HG02973 (cell line): ENCODE data around the gene ICAM2.

Experiments
- ATAC-seq: cut with Tn5 transposase; IDR thresholded peaks from one replicate; pipeline ENCODE4 v1.9.1; 2021; ENCODE audit warnings: moderate library complexity; ENCODE audit not compliant: unreplicated experiment

Gene ICAM2

GRCh38 chr17:63978272-63979200, 41.9 kb downstream of the ICAM2 start:
- no peak for ATAC-seq

GRCh38 chr17:63976702-63977101, 43.7 kb downstream of the ICAM2 start:
- ATAC-seq: no peak

- no peak for ATAC-seq
Measured at GRCh38 chr17:63975541-63976092, 44.8 kb downstream of the ICAM2 start.

- no peak for ATAC-seq
Measured at GRCh38 chr17:63974594-63975192, 45.7 kb downstream of the ICAM2 start.

- no peak for ATAC-seq
Measured at GRCh38 chr17:63973930-63974593, 46.4 kb downstream of the ICAM2 start.

GRCh38 chr17:63973247-63973646, 47.2 kb downstream of the ICAM2 start:
- ATAC-seq: no peak

GRCh38 chr17:63972796-63973195, 47.6 kb downstream of the ICAM2 start, which contains the start of gene SCN4A:
Gene SCN4A, minus strand, starts transcription at chr17:63972918. Its CDS starts 77 bp downstream, at chr17:63972841.
- ATAC-seq: no peak

- no peak for ATAC-seq
Measured at GRCh38 chr17:63969278-63969677, 51.2 kb downstream of the ICAM2 start.

GRCh38 chr17:63967953-63968352, 52.5 kb downstream of the ICAM2 start:
- no peak for ATAC-seq

GRCh38 chr17:63966646-63967264, 53.7 kb downstream of the ICAM2 start:
- no peak for ATAC-seq

- no peak for ATAC-seq
Measured at GRCh38 chr17:63963123-63963522, 57.3 kb downstream of the ICAM2 start.

- ATAC-seq: no peak
Measured at GRCh38 chr17:63962298-63962744, 58.1 kb downstream of the ICAM2 start.

GRCh38 chr17:63961355-63962212, 58.8 kb downstream of the ICAM2 start:
- ATAC-seq: no peak

- ATAC-seq: no peak
Measured at GRCh38 chr17:63960430-63960829, 60.0 kb downstream of the ICAM2 start.

GRCh38 chr17:63960006-63960405, 60.4 kb downstream of the ICAM2 start:
- no peak for ATAC-seq

- no peak for ATAC-seq
Measured at GRCh38 chr17:63956296-63956920, 64.0 kb downstream of the ICAM2 start.

GRCh38 chr17:63955791-63956190, 64.6 kb downstream of the ICAM2 start:
- ATAC-seq: no peak

- ATAC-seq: no peak
Measured at GRCh38 chr17:63955232-63955631, 65.2 kb downstream of the ICAM2 start.

- ATAC-seq: peak; percentile 39
Measured at GRCh38 chr17:63954402-63955063, 65.9 kb downstream of the ICAM2 start.
